Right renal cortex interstitium (tissue), 3 donors: ENCODE results near the gene AFF2. TPM values are rescaled to one million over a fixed set of nuclear protein-coding genes. Genes with fewer than 3 reads are reported as not detected.

Experiments
- DNase-seq, 3 donors: peaks; one replicate each; pipeline ENCODE4 v3.0.0-alpha.2; 2013; ENCODE audit warnings: low read depth in 3 of 3, low spot score in 2 of 3
- polyA plus RNA-seq, 3 donors: library from polyadenylated mRNA; unstranded; fragments of 120-200 nt; gene quantifications; one replicate each; pipeline ENCODE4 v1.2.1, GENCODE V29; 2013; ENCODE audit not compliant: insufficient read length in 3 of 3

Gene AFF2
- polyA plus RNA-seq, 3 donors: 4.8 to 5.6 (median 5.6) TPM

DNA sequence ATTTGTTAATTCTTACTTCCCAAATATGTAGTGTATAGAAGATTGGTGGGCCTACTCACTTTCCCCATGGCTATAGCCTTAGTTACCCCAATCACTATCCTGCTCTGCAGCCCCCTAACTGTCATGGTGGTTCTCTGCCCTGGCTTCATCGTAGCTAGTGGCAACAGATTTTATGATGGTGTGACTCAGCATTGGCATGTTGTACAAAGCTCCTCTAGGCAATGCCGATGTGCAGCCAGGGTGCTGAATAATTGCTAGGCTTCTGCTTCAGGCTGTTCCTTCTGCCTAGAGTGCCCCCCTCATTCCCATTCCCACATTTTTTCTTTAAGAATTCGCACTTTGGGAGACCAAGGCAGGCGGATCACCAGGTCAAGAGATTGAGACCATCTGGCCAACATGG is 35.2 kb downstream of the AFF2 start:
- no peak for DNase-seq

DNA sequence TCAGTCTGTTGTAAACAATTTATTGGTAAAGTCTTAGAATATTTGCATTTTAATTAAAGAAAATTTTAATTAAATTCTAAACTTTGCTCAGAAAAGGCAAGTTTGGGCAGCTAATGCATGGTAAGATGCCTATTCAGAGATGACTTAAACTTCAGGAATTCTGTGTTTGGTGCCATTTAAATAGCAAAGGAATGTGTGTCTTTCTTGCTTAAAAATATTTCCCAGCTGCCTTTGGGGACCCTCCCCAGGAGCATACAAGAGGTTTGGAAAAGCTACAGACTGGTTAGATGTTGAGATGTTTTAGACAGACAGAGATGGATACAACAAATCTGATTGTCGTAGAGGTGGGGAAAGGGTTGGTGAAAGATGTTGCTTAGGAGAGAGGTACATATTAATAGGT is 36.5 kb downstream of the AFF2 start:
- DNase-seq: no peak

- no peak for DNase-seq
These were observed 37.3 kb downstream of the AFF2 start for GRCh38 chrX:148537556-148538182.

DNA sequence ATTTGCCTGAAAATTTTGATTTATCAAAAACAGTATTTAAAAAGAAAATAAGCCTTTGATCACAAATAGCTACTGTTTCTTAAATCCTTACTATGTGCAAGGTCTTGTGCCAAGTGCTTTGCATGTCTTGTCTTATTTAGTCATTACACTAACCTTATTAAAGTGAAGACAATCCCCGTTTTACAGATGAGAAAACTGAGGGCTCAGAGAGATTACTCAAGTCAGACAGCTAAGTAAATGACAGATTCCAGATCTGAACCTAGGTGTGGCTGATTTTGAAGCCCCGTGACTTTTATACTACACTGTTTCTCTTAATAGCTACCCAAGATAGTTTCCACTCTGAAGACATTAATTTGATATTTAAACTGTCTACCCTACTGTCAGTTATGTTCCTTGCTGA is 38.2 kb downstream of the AFF2 start:
- DNase-seq: no peak

DNA sequence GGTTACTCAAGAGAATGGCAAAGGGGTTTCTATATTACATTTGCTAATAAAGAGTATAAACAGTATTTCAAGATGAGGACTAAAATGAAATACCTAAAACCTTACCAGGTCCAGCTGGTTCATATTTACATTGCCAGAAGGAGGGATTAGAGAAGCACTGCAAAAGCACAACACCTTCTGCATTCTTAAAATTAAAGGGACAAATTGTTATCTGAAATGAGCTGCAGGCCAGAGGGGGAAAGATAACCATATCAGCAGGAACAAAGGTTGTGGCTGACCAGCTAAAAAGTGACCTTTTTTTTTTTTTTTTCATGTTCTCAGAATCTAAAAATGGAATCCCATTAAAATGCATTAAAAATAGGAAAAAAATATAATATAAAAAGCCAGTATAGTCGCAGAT is 39.7 kb downstream of the AFF2 start:
- no peak for DNase-seq

DNA sequence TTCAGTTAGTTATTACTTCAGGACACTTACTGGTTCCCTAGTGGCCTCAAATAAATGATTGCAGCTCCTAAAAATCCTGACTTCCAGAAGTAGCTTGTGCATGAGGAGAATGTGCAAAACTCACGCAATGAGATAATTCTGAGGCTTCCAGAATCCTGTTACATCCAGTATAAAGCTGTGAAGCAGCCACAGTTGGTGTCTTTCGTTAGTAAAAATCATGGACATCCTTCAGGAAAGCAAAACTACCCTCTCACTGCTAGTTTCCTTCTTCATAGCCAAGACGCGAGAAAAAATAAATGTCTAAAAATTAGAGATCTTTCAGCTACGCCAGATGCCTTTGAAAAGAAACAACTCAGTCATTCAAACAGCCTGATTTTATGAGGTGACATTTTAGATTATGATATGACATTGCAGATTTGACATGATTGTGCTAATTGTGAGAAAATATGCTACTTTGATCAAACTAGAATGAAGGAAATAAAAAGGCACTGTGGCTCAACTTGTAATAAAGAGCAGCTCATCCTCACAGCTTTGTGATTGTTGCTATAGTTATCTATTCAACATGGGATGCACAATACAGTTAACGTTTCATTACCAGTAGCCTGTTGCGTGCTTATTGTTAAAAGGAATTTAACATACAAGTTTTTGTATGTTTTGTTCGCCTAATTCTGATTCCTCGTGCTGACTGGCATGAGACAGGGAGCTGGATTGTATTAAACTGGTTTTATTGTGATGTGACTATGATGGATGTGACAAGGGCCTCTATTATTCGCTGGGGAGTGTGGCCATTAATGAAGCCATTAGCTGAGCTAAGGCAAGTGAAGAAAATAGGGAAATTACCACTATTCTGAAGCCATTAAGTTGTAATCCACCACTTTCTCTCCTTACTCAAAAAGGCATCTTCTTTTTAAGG is 40.5 kb downstream of the AFF2 start:
- no peak for DNase-seq

GRCh38 chrX:148541584-148541940 is 41.1 kb downstream of the AFF2 start:
- DNase-seq: no peak

- DNase-seq: no peak
These were observed 42.3 kb downstream of the AFF2 start for GRCh38 chrX:148542481-148543255.

DNA sequence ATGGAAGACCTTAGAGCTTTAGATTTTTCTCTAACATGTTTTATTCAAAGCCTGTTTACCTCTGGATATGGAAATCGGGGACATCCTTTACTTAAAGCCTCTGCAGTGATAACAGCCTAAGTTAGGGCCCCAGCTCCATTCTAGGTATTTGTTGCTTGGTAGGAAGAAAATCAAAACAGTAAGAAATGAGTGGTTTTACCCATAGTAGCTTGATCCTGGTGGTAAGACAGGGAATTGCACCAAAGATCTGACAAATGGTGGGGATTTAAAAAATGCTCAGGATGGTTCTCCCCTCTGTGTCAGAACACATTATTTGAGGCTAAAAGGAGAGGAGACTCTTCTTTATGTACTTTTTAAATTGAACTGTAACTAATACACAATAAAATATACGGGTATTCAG is 52.4 kb downstream of the AFF2 start:
- DNase-seq: no peak

DNA sequence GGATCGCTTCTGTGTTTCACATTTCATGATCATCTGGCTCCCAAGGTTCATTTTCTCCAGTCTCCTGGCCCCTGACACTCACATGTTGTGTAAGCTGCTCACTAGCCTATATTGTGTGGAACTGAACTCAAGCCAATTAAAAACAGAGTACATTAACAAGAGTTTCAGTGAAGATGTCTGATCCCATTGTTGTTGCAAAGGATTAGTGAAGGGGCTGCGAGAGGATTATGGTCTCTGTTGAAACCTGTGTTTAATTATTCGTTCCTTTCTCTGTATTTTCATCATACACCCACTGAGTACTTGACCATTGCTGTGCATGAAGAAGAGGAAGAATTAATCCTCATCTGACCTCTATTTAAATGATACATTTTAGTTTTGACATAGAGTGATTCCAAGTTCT is 54.7 kb downstream of the AFF2 start:
- no peak for DNase-seq

DNA sequence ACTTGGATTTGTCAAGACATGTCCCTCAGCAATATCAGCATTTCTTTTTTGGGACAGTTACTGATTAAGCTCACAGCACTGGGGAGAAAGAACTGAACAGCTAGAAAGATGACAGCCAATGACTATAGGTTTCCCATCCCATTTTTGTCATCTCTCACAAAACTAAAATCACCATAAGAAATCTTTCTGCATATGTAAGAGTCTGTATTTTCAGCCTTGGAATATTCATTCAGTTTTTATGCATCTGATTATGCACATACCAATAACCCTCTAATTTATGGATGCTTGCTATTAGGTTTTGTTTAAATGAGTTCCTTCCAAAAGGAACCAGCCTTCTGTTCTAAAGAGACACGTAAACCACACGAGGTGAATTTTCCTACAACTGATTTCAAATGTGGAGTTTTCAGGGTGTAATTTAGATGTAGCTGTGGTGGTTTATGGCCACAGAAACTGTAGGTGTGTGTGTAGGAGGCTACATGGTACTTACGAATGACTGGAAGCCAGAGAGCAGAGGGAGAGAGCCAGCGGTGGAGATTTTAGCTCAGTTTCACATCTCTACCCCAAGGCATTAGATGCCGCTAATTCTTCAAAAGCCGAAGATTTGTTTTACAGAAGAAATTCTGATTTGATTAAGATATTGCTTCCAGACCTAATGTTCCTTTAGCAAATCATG is 55.3 kb downstream of the AFF2 start:
- no peak for DNase-seq

- DNase-seq: no peak
These were observed 56.1 kb downstream of the AFF2 start for GRCh38 chrX:148556498-148556897.

- DNase-seq: no peak
These were observed 62.4 kb downstream of the AFF2 start for GRCh38 chrX:148562846-148563245.

GRCh38 chrX:148567229-148567628 is 66.8 kb downstream of the AFF2 start:
- peak in 2 of 3 donors; percentile 1 to 12 for DNase-seq

DNA sequence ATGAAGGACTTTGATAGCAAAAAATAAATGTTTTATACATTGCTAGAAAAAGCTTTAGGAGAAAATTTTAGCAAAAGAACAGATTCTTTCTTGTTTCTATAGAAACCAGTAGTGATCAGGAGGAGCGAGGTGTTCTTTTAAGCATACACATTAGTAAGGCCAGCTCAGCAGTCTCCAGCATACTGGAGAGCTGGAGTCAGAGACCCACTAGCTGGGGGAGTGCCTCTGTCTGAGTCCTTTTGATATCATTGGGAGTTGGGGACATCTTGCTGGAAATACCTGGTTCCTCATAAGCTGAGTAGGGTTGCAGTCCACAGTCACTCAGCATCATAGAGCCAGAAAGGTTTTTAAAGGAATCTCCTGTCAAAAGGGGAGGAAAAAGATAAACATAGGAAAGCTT is 67.4 kb downstream of the AFF2 start:
- DNase-seq: no peak

DNA sequence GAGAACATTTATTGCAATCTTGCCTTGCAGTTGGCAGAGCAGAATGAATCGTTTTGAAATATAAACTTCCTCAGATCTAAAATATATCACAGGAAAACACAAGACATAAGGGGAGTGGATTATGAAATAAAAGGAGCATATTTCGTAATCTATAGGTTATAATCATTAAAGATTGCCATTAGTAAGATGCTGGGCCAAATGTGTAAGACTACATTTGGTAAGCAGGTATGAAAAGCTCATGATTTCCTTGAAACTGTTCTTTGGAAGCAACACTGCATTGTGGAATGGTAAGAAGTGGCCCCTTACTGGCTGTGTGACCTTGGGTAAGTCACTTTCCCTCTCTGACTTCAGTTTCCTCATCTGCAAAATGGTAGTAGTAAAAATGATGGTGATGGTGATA is 68.3 kb downstream of the AFF2 start:
- no peak for DNase-seq

DNA sequence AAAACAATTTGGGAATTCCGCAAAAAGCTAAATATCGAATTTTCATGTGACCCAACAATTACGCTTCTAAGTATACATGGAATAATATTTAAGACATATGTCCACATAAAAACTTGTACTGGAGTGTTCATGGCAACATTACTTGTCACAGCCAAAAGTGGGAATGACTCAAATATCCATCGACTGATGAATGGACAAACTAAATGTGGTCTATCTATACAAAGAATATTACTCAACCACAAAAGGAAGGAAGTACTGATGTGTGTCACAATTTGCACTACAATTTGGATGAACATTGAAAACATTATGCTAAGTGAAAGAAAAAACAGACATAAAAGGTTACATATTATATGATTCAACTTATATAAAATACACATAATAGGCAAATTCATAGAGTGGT is 71.9 kb downstream of the AFF2 start:
- DNase-seq: no peak

- no peak for DNase-seq
These were observed 72.7 kb downstream of the AFF2 start for GRCh38 chrX:148573119-148573518.

GRCh38 chrX:148574237-148574973 is 74.0 kb downstream of the AFF2 start:
- no peak for DNase-seq

- DNase-seq: no peak
These were observed 76.0 kb downstream of the AFF2 start for GRCh38 chrX:148576396-148576795.
